GM19035 (cell line): ENCODE data around the gene PRPF18.

Experiments used
- ATAC-seq: cut with Tn5 transposase; IDR thresholded peaks from one replicate; pipeline ENCODE4 v1.9.1; 2021; ENCODE audit not compliant: unreplicated experiment

The PRPF18 gene

DNA sequence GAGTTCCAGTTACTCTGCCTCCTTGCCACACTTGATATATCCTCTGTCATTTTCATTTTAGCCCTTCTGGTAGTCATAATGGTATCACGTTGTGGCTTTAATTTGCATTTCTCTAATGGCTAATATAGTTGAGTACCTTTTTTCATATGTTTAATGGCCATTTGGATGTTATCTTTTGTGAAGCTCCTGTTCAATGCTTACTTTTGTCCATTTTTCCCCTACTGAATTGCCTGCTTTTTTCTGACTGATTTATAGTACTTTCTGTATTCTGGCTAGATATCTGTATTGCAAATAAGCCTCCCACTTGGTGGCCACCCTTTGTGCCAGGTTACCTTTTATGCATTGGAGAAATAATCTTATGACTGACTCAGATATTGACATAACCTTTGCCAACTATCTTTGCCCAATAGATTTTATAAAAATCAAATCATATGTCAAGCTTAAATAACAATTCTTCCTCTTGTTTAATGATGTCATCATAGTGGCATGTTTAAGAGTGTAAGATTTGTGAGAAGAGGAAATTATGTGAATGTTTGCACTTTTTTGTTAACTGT, 50.6 kb downstream of the PRPF18 start:
- ATAC-seq: peak; percentile 50

DNA sequence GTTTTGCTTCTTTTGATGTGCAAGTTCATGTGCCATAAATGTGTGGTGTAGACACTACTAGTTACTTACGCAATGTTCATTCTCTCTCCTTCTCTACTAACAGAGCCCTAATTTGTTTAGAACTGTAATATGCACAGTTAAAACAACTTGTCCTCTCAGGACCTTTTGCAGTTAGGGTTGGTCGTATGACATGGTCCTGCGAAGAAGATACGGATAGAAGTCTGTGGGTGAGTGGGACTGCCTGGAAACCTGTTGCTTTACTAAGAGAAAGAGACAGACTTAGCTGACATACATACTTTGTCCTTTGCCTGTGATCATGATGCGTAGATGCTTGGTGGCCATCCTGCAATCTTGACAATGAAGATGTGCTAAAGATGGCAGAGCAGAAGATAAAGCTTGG, 51.1 kb downstream of the PRPF18 start:
- ATAC-seq: no peak

DNA sequence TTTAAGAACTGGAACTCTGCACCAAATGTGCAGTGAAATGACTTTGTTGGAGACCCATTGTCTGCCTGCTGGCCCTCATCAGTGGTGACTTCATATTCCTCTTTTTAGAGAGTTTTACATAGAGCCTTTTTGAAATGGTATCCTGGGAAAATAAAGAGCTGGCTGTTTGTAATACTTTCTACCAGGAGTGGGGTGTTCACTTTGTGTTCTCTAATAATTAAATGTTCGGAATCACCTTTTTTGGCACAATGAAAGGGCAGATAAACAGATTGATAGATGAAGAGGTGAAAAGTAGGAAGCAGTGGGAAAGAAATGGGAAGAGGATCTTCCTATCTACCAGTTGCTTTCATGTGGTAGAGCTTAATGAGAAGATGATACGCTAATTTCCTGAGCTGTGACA, 55.5 kb downstream of the PRPF18 start:
- ATAC-seq: no peak

DNA sequence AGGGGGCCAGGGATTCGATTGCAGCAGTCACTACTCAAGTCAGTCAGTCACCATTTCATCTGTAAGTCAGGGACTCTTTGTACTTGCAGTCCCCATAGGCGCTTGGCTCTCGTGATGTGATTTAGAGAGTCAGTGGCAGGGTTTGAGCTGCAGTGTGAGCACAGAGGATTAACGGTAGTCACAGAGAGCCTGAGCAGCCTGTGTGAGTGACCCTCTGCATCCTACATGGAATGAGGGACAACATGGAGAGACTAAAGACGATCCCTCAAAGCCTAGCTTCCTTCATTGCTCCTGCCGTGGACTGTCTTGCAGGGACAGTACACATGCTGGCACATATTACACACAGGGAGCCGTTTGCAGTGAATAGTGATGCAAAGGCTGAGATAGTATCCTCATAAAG, 56.3 kb downstream of the PRPF18 start:
- no peak for ATAC-seq

DNA sequence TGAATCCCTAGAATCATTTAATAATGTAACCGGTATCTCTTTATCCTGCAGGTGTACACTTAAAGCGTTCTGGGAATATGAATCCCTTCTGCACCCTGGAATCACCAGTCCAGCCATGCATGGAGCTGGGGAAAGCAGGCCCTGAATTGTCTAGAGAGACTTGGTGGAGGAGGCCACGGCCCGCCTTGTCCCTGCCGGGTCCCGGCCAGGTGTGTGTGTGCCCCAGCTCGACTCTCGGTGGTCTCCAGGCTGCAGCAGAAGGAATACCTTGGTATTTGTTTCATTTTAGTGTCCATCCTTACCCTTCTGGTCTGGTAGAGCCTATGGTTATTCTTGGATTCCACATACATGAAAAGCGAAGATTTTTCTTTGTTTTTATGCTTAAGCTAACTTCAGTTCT, 58.1 kb downstream of the PRPF18 start:
- no peak for ATAC-seq

DNA sequence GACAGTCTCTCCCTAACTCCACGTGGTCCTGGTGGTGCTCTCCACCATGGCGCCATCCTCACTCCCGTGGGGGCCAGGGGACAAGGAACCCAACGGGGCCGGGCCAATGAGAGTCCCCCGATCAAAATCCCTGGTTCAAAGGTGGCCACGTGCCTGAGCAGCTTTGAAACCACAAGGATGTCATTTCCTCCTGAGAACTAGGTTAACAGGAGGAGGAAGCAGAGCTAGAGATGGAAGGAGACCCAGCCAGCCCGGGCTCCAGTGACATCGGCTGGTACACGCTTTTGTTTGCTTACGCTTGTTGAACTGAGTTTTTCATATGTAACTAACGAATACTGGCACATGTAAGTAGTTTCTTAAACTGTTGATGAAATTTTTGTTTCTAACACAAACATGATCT, 61.7 kb downstream of the PRPF18 start:
- ATAC-seq: no peak

DNA sequence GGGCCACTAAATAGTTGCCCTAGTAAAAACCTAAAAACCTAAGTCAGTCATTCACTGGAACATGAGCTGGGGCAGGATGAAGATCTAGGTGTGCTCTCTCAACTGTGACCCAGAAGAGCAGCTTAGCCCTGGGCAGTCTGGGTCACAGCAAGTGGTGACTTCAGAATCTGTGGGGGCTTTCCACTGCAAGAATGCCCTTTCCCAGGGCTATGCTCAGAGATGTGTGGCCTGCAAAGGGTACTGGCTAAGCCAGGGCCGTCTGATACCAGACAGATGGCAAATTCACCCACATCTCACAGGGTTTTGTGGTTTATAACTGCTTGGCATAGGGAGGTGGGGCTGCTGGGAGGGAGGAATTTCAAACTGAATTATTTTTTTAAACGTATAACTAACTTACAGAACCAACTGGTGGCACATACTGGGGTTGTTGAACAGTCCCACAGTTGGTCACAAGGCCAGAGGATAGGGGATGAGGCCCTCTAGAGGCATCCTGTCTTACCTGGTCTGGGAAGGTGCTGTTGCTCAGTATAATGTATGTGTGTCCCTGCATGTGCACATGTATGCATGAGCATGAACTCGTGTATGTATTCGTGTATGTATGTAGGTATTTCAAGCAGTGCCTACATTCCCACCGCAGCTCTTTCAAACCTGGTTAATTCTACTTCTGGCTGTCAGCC, 63.2 kb downstream of the PRPF18 start:
- ATAC-seq: no peak

DNA sequence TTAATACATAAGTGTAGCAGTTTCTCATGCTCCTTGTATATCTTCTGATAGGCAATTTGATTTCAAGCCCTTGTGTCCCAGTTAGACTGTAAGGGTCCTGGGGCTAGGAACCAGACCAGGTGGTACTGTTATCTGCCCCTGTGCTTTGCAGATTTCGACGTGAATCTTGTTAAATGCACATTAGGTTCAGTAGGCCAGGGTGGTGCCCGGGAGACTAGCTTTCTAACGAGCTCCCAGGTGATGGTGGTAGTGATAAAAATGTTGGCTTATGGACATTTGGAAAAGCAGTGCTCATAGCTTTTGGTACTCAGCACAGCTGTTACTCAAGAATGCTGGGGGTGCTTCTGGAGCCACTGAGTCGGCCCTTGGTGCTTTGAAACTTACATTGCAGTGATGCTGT, 64.2 kb downstream of the PRPF18 start:
- no peak for ATAC-seq

DNA sequence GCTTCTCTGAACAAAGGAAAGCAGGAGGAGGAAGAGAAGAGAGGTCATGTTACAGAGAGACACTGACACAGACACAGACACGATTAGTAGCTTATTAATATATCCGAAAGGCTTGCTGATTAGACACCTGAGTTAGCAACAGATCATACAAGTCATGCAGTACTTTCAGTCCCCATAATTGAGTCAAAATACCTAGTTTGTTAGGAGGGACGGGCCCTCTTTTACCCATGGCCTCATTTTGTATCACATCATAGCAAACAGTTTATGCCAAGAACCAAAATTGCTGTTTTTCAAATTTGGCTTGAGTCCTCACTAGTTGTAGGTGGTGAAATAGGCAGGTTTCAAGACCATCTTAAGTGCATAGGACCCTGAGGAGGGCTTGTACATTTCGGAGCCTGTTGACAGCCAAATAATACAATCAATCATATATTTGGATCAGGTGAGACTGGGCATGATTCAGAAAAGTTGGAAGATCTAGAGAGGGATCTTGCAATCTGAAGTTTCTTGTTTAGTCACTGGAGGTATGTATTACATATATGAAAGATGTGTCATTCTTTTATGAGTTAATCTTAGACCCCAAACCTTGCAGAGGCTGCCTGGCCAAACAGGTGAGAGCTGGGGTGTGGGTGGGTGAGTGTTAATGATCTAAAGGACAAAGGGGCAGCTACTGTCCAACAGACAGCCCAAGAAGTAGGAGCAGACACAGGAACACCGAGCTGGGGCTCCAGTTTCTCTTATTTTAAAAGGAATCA, 65.4 kb downstream of the PRPF18 start:
- ATAC-seq: no peak

DNA sequence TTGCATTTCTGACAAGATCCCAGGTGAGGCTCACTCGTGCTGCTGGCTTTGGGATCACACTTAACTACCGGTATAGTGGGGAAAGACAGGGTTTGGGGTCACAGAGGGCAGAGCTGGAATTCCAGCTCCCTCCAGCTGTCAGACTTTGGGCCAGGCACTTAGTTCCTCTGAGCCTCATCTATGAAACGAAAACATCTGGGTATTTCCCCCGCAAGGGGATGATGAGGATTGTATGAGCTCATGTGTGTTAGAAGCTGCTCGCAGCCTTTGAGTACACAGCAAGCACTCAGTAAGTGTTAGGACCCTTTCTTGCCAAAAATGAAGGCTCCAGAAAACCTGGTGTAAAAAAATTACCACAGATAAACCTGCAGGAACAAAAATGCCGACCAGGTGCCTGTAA, 66.1 kb downstream of the PRPF18 start:
- ATAC-seq: no peak

DNA sequence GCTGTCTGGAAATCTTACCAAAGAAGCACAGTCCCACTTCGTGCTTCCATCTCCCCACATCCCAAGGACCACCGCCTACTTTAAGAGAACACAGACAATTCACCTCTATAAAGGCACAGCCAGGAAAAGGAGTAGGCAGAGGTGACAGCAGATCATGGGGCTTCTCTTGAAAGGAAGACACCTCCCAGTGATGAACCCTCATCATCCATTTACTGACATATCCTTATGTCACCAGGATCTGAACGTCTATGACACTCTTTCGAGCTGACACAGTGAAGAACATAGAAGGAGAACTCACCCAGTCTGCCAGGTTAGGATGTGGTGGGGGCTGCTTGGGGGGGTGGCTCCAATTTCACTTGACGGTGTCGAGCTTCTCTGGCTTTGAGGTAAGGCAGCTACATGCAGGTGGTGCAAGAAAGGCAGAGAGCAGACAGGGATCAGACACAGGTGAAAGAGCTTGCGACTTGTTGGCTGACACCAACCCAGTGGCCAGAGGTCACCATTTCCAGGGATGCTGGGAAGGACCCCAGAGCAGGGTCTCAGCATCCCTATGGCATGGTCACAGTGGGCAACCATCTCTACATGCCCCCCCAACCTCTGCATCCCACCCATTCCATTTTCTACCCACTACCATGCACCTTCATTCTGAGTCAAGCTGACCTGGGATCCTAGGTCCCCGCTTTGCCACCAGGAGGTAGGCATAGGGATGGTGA, 67.5 kb downstream of the PRPF18 start:
- ATAC-seq: no peak

DNA sequence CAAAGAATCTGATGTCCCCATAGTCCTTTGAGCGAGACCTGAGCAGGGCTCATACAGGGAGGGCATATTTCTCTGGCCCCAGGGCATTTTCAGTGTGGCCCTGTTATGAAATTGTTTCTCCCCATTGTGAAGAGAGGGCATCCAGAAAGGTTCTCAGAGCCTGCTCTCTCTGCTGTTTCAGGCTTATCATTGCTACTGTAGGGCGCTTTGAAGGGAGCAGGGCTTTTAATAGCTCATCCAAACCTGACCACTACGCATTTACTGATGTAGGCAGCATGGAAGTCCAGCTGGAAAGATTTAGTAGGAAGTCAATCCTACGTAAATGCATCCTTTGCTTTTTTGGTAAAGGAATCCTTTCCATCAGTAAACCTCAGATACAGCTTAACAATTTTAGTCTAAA, 68.1 kb downstream of the PRPF18 start:
- no peak for ATAC-seq

DNA sequence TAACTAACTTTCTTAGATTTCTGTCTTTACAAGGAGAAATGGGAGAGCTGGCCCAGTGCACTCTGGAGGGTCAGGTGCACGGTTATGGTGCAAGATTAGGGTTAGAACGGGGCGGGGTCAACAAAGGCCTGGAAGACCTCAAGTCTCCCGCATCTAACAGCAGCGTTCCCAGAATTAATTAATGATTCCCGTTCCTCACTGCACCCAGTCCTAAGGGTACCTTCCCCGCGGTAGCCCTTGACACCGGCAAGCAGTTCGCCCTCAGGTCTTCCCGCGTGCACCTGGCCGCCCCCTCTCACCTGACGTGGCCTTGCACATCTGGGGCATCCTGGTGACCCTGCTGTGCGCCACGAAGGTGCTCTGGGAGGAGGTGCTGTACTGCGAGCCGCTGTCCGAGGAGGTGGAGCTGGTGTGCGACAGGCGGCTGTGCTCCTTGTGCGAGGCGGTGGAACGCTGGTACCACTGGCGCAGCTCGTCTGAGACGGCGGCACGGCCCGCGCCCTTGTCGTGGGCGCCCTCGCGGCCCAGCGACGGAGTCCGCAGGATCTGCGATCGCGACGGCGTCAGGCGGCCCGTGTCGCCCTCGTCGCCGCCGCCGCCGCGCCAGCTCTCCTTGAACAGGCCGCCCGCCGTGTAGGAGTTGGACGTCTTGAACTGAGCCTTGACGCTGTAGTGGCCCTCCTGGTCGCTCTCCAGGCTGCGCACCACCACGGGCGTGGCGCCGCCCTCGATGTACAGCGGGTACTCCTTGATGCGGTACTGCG, 69.8 kb downstream of the PRPF18 start:
- ATAC-seq: no peak

DNA sequence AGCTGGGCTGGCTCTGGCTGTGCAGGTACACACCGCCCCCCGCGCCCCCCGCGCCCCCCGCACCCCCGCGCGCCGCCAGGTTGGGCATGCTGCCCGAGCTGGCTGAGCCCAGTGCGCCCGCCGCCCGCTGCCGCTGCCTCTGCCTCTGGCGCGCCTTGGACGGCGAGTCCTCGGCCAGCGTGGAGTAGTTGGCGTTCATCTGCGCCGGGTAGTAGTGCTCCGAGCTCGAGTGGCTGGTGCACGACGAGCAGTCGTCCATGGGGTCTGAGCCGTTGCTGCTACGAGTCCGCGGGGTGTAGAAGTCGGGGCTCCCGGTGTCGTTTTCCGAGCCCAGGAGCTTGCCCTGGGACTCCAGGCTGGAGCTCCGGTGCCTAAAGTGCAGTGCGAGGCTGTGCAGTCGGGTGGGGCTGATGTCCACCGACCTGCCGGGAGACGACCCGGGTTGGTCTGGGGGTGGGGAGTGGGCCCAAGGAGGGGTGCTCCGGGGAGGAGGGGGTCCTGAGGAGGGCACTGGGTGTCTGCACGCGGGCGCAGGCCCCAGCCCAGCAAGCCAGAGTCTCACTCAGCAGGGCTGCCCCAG, 70.4 kb downstream of the PRPF18 start:
- ATAC-seq: no peak

DNA sequence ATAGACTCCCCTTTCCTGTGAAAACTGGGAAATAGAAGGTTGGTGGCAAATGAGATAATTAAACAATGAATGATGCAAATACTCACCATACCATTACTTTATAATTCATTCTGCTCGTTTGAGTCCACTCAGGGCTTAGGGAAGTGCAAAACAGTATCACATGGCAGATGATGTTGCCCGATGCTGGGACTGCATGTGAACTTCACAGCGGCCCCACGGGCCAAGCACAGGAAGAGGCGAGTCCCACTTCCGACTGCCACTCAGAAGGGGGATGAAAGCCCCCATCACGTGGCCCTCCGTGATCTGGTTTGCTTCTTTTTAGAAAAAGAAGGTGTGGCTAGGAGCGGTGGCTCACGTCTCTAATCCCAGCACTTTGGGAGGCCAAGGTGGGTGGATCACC, 71.5 kb downstream of the PRPF18 start:
- ATAC-seq: no peak

DNA sequence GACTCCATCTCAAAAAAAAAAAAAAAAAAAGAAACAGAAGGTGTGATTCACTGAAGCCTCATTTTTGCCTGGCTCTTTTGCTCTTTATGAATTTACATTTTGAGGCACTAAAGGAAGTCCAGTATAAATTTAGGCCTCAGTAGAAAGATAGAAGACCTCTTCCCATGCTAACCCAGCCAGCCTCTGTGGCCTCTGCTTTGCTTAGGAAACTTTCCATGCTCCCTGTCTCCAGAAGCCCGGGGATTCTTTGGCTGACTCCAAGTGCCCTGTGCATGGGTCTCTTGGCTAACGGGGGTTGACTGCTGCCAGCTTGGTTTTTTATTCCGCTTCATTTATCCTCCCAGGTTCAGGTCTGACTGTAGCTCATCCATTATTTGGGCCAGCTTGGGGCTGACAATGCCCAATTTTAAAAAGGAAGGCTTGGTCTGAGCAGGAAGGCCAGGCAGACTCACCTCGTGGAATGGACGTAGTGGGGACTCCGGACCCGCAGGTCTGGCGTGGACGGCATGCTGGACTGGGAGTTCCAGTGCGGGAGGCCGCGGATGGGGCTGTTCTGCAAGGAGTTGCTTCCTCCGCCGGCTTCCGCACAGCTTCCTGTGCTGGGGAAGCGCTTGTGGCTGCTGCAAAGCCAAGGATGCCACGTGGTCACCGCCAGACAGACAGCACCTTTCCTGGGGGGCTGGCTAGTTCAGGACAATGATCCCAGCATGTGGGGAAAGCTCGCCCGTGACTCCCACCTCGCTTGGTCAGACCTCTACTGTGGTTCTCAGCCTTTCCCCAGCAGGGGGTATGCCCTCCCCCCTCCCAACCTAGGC, 72.3 kb downstream of the PRPF18 start:
- ATAC-seq: no peak

DNA sequence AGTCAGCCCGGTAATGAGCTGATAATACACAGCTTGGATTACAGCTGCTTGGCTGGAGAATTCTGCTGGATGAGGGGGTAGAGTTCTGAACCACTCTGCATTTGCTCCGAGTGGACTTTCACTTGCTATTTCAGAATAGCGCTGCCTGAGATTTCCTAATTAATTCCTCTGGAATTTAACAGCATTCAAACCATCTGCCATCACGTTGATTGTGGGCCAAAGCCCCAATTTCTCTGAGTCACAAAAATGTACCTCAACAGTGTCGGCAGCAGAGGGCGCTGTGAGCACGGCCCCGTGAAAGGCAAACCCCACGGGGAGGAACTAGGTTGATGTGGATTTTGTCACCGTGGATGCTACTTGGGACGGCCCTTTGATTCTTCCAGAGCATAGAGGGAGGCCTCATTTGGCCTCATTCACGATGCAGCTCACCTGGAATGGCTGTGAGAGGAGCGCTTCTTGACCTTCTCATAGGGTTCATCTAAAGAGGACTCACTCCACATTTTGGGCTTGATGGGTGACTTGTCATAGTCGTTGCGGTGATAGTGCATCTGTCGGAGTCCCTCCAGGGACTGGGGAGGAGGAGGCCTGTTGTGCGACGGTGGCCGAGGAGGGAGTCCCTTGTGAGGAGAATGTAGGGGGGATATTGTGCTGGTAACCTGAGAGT, 73.3 kb downstream of the PRPF18 start:
- ATAC-seq: no peak

DNA sequence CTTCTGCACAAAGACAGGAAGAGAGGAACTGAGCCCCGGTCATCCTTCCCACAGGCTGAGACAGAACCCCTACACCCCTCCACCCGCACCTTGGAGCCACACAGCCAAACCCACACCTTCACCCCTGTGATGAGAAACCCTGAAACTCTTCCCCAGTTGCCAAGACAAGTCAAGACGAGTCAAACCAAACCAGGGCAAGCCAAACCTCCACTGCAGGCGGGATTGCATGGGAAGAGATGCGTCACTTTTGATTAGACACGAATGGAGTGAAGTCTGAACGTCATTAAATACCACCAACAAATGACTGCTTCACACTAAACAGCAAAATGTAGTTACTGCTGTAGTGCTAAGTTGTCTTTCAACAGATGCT, 73.8 kb downstream of the PRPF18 start:
- ATAC-seq: no peak

DNA sequence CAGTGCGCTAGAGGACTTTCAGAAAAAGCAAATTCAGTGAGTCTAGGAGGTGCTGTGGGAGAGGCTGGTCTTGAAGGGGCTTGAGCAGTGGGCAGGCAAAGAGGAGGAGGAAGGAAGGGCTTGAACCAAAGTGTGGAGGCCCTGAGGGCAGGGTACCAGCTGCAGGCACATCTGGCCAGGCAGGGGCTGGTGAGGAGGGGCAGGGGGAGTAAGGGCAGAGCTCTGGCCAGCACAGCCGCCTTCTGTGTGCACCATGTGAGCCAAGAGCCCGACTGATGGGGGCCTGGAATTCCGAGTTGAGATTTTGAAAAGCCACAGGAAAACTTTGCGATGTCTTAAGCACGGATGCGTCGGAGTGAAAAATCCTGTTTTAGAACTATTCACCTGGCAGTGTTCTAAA, 74.5 kb downstream of the PRPF18 start:
- no peak for ATAC-seq
